CMK (cell line): ENCODE results near the gene DOCK4.

Experiments
- DNase-seq: peaks from one replicate; pipeline ENCODE4 v3.0.0-alpha.2; 2010; ENCODE audit warnings: low read depth

Gene DOCK4

GRCh38 chr7:112052993-112053736 lies 153.0 kb downstream of the DOCK4 start:
- no peak for DNase-seq

GRCh38 chr7:112052498-112052897 lies 153.7 kb downstream of the DOCK4 start:
- DNase-seq, result no peak

GRCh38 chr7:112050250-112050881 lies 155.8 kb downstream of the DOCK4 start:
- no peak for DNase-seq

- DNase-seq, result no peak
These were observed 156.5 kb downstream of the DOCK4 start for GRCh38 chr7:112049555-112050249.

DNA sequence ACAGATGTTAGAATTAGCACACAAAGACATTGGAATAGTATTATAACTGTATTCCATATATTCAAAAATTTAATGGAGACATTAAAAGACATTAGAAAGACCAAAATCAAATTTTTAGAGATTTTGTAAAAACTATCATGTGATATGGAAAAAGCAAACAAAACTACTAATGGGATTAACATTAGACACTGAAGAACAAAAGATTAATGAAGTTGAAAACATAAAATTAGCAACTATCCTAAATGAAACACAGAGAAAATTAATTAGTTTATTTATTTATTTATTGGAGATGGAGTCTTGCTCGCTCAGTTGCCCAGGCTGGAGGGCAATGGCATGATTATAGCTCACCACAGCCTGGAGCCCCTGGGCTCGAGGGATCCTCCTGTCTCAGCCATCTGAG lies 158.8 kb downstream of the DOCK4 start:
- DNase-seq, result no peak

GRCh38 chr7:112045222-112045621 lies 161.0 kb downstream of the DOCK4 start:
- DNase-seq, result no peak

- no peak for DNase-seq
These were observed 163.6 kb downstream of the DOCK4 start for GRCh38 chr7:112042631-112043030.

GRCh38 chr7:112038353-112038752 lies 167.8 kb downstream of the DOCK4 start:
- no peak for DNase-seq

DNA sequence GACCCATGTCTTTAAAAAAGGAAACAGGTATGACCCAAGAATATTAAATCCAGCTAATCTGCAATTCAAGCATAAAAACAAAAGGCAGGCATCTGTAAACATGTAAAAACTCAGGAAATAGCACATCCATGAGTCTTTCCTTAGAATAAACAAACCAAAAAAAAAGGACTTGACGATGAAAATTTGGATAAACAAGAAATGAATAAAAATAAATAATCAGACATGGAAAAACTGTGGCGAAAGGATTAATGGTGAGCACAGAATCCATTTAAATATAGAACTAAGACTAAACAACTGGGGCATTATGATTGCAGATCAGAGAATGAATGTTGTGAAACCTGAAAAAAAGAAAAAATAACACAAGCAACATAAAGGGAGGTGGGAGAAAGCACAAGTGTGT lies 170.1 kb downstream of the DOCK4 start:
- DNase-seq, result no peak

- DNase-seq, result no peak
These were observed 174.5 kb downstream of the DOCK4 start for GRCh38 chr7:112031689-112032088.

- DNase-seq, result peak; percentile 14
These were observed 180.6 kb downstream of the DOCK4 start for GRCh38 chr7:112025556-112025955.

- no peak for DNase-seq
These were observed 182.4 kb downstream of the DOCK4 start for GRCh38 chr7:112023786-112024185.

DNA sequence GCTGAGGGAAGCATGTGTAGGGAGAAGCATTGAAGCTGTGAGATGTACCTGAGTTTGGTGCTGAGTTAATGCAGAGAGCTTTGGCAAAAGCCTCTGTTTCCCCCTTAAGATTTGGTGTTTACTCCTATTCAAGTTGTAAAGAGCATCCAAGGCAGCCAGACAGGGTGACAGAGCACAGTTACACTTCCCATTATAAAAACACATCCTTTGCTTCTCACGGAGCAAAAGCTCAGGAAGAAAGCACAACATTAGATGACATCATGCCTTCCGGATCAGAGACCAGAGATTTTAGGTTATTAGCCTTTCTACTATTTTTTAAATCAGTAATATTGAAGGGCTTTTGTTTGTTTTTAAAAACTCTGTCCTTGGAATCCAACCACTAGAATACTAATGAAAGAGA lies 182.9 kb downstream of the DOCK4 start:
- no peak for DNase-seq

DNA sequence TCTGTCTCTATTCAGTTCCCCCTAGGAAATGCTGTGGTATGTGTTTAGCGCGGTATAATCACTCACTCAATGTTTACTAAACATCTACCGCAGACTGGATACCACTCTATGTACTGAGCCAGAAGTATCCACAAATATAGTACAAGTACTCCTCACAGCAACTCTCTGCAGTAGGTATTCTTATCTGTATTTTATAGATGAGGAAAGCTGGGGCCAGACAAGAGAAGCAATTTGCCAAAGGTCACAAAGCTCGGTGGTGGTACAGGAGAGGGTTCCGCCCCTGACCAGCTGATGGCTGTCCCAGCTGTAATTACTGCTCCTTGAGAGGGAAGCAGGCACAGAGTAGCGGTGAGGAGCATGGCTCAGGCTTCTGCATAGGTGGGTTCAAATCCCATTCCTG lies 184.1 kb downstream of the DOCK4 start:
- no peak for DNase-seq

DNA sequence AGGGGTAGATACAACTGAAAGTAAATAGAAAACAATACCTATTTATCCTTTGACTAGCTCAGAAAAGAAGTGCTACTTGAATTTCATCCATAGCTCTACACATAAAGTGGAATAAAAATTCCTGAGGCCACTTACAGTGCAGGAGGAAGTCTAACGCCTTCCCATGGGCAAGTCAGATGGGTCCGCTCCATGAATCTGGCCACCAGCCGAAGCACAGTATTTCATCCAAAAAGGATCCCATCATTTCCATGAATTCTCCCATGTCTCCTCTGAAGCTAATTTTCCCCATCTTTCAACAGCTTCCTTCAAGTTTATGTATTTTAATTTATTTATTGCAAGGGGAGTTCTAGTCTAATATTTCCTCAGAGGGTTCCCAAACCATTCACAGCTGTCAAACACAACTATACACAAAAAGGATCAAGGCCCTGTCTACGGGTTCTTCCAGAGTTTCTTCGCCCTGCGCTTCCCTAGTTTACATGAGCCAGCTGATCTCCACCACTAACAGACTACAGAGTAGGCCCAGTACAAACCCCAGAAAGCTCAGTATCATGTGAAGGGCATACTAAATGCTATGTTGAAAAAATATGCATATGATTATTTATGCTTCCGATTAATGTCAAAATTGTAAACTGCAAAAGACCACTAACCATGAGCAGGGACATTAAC lies 184.7 kb downstream of the DOCK4 start:
- DNase-seq, result no peak

GRCh38 chr7:112020800-112021199 lies 185.4 kb downstream of the DOCK4 start:
- no peak for DNase-seq

- DNase-seq, result no peak
These were observed 186.3 kb downstream of the DOCK4 start for GRCh38 chr7:112019932-112020331.

DNA sequence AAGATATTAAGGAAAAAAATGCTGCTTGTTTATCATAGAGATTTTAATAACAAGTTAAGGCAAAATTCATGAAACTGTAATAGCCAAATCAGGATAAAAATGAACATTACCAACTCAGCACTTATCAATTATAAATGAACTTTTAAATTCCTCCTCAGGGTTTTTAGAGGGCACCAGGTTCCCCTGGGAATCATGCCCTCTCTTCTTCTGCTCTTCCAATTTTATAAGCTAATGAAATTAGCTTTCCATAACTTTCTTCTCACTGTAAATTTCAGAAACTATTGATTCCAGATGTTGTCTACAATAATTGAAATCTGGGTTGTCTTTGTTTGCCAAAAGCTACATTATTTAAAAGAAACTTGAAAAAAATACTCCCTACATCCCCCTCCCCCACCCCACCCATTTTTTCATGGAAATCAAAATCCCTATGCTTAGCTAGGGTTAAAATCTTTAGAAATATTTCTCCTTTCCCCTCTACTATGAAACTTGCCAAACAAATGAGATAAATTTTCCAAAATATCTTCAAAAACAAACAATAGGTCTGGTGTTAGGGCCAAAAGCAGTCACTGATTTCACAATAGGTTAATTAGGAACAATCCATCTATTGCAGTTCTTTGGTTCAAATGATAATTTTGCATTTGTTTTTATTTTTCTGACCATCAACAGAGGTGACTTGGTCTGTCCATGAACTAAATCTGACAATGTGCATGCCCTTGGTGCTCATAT lies 187.7 kb downstream of the DOCK4 start:
- DNase-seq, result no peak

GRCh38 chr7:112015146-112015545 lies 191.1 kb downstream of the DOCK4 start:
- no peak for DNase-seq

DNA sequence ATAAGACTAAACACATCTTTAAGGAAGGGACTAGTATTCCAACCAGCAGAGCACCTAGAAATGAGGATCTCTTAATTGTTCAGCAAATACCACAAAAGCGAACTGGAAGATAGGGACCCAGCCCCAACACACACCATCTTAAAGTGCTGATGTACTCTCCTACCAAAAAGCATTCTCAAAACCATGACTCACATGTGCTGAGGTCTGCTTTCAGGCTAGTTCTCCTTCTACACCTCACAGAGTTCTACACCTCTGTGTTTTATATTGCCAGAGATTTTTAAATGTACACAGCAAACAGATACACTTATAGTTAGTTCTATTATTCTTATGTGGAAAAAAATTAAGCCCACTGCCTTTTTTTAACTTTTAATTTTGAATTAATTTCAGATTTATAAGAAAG lies 191.9 kb downstream of the DOCK4 start:
- no peak for DNase-seq

- no peak for DNase-seq
These were observed 192.9 kb downstream of the DOCK4 start for GRCh38 chr7:112013274-112013673.

DNA sequence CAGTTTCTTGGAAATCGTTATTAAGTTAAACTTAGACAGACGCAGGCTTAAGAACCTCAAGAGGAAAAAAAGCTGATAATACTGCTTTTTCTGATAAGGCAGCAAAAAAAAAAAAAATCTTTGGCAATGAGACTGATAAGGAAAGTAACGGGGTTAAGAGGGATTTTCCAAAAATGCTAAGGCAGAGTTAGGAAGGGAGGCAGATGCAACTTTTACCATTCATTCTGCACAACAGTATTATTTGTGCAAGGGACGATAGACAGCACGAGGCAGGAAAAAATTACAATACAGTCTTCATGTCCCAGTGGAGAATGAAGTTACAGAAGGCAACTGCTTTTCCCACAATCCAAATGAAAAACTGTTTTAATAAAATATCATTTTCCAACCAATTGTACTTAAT lies 194.0 kb downstream of the DOCK4 start:
- no peak for DNase-seq
